Measurements from ENCODE around the gene PTPN4.

DNA sequence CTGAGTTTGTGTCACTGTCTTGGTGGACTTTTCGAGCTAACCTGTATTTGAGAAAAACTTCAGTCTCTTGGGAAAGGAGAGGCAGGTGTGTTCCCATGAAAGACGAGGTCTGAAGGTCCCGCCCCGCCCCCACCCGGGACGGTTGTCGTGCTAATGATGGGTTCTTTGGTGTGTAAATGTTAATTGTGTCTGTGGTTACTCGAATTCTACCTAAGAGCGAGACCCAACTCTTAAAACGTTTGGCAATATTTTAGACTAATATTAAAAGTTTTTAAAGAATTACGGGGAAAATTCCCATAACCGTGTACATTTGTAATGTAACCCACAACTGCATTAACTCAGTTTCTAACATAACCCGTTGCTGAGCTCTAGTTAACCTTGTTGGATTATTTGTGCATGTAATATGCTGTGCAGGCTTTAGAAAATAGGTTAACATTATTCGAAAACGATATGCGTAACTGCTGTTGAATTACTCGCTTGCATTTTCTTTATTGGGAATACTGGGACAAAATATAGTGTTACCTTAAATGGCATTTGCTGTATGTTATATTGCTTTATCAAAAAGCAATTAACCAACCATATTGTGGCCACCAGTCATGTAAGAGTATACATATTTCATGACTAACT, 254.0 kb downstream of the PTPN4 start:
- TF ChIP-seq EP300 (IDR thresholded peaks at IDR 0.05) (no peak), POLR2A (IDR thresholded peaks at IDR 0.05) (no peak), POLR2AphosphoS5 (IDR thresholded peaks at IDR 0.05) (no peak)
- TF ChIP-seq, protein P1, sequence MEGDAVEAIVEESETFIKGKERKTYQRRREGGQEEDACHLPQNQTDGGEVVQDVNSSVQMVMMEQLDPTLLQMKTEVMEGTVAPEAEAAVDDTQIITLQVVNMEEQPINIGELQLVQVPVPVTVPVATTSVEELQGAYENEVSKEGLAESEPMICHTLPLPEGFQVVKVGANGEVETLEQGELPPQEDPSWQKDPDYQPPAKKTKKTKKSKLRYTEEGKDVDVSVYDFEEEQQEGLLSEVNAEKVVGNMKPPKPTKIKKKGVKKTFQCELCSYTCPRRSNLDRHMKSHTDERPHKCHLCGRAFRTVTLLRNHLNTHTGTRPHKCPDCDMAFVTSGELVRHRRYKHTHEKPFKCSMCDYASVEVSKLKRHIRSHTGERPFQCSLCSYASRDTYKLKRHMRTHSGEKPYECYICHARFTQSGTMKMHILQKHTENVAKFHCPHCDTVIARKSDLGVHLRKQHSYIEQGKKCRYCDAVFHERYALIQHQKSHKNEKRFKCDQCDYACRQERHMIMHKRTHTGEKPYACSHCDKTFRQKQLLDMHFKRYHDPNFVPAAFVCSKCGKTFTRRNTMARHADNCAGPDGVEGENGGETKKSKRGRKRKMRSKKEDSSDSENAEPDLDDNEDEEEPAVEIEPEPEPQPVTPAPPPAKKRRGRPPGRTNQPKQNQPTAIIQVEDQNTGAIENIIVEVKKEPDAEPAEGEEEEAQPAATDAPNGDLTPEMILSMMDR (IDR thresholded peaks at IDR 0.05) = no peak
